GM19468 (cell line): ENCODE measurements around the gene CYTH1.
A peak's percentile ranks its signal among the peaks of the same experiment; 100 is the strongest.
"Not testable (repeated sequence)": the region's sequence is repeated elsewhere in the genome, so short reads cannot be mapped to it uniquely, and the experiment has no call there.

Source experiments
- ATAC-seq: cut with Tn5 transposase; IDR thresholded peaks from one replicate; pipeline ENCODE4 v1.9.1; 2021; ENCODE audit warnings: mild to moderate bottlenecking, moderate library complexity, moderate number of reproducible peaks; ENCODE audit not compliant: unreplicated experiment; ENCODE audit errors: extremely low read depth

Gene CYTH1

GRCh38 chr17:78765821-78766220, 16.3 kb downstream of the CYTH1 start:
- ATAC-seq, result no peak

GRCh38 chr17:78764871-78765270, 17.2 kb downstream of the CYTH1 start:
- ATAC-seq, result no peak

- no peak for ATAC-seq
Measured at GRCh38 chr17:78763561-78763960, 18.5 kb downstream of the CYTH1 start.

GRCh38 chr17:78761789-78762406, 20.2 kb downstream of the CYTH1 start:
- no peak for ATAC-seq

GRCh38 chr17:78759969-78760352, 22.1 kb downstream of the CYTH1 start:
- ATAC-seq, result no peak

- peak; percentile 18 for ATAC-seq
Measured at GRCh38 chr17:78759203-78759968, 22.7 kb downstream of the CYTH1 start.

GRCh38 chr17:78753316-78754250, 28.5 kb downstream of the CYTH1 start:
- ATAC-seq, result no peak

GRCh38 chr17:78751447-78752161, 30.5 kb downstream of the CYTH1 start:
- no peak for ATAC-seq

GRCh38 chr17:78751000-78751399, 31.1 kb downstream of the CYTH1 start:
- ATAC-seq, result not testable (repeated sequence)

GRCh38 chr17:78748730-78749317, 33.2 kb downstream of the CYTH1 start:
- no peak for ATAC-seq

- ATAC-seq, result peak; percentile 19
Measured at GRCh38 chr17:78748048-78748729, 33.9 kb downstream of the CYTH1 start.

GRCh38 chr17:78747488-78747887, 34.6 kb downstream of the CYTH1 start:
- no peak for ATAC-seq

GRCh38 chr17:78746949-78747269, 35.2 kb downstream of the CYTH1 start:
- no peak for ATAC-seq

- no peak for ATAC-seq
Measured at GRCh38 chr17:78746263-78746948, 35.7 kb downstream of the CYTH1 start.

- no peak for ATAC-seq
Measured at GRCh38 chr17:78745407-78746088, 36.5 kb downstream of the CYTH1 start.

- no peak for ATAC-seq
Measured at GRCh38 chr17:78742901-78743300, 39.2 kb downstream of the CYTH1 start.

- no peak for ATAC-seq
Measured at GRCh38 chr17:78741644-78742284, 40.3 kb downstream of the CYTH1 start.
